GM23248 (cell line): ENCODE measurements around the gene LSR.

Experiments used
- EZH2 ChIP-seq: fragments of 200-600 bp; sonication (generic); IDR thresholded peaks from 2 replicates; pipeline ENCODE4 v1.6.1; 2018; ENCODE audit warnings: antibody characterized with exemption, mild to moderate bottlenecking; ENCODE audit not compliant: insufficient read depth, poor library complexity, severe bottlenecking
- EZH2phosphoT487 ChIP-seq: fragments of 200-600 bp; sonication (generic); IDR thresholded peaks from 2 replicates; pipeline ENCODE4 v1.6.1; 2018; ENCODE audit warnings: antibody characterized with exemption, moderate library complexity, mild to moderate bottlenecking, low read depth; ENCODE audit not compliant: insufficient read depth

DNA sequence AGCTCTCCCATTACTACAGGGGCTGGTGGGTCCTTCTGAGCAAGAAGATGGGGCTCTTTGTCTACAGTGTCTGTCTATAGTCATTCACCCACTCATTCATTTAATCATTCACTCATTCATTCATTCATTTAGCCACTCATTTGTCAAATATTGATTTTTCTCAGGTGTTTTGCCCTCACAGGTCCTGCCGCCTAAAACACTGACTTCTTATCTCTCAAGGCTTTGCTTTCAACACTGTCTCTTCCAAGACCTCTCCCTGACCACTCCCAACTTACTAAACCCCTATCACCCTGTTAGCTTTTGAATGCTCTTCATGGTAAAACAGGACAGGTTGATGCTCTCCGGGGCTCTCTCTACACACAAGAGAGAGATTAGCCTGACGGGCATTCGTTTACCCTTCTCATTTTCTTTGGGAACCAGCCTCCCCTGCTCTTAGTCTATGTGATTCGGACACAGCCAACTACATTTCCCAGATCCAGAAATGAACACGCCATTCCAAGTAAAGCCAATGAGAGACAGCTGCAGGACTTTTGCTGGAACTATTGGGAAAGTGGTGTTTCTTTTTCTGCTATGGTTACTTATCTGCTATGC, 43.0 kb upstream of the LSR start:
- TF ChIP-seq EZH2 (no peak), EZH2phosphoT487 (no peak)
